ENCODE data around the gene SLC6A16. TPM values are rescaled to one million over a fixed set of nuclear protein-coding genes. Genes with fewer than 3 reads are reported as not detected.

SLC6A16 gene
- total RNA-seq, 1 experiment from 2014 or later = 3.2 TPM

GRCh38 chr19:49347835-49348234, 22.8 kb upstream of the SLC6A16 start:
- H3K4me1 ChIP-seq (ENCODE audit: insufficient read depth, low read length) = no peaks in the 10 kb centered on the region
- H3K79me1 ChIP-seq (ENCODE audit: insufficient read depth, low read depth, low read length, poor library complexity, severe bottlenecking) = no peaks in the 10 kb centered on the region
- no peak overlapping the region for H3K23ac ChIP-seq (ENCODE audit: insufficient read length, low read depth, low read length)
- no peak overlapping the region for H3T11ph ChIP-seq (ENCODE audit: low read length)
- no peak overlapping the region for H3K56ac ChIP-seq (ENCODE audit: insufficient read length, low read depth, low read length)
- no peak overlapping the region for H2BK20ac ChIP-seq (ENCODE audit: low read depth, low read length, poor library complexity, severe bottlenecking)
- no peaks in the 10 kb centered on the region for H4K20me1 ChIP-seq (ENCODE audit: control insufficient read depth, insufficient read depth, insufficient read length)
- peak; percentile 76 for DNase-seq
- H3K27ac Mint-ChIP-seq = peak overlapping the region; percentile 84 to 94 (median 86); a peak in 6 of 7 replicates
- no peak overlapping the region for H3K4ac ChIP-seq (ENCODE audit: low read depth, low read length)
- no peaks in the 10 kb centered on the region for H3K23me2 ChIP-seq (ENCODE audit: insufficient read length, low read depth, low read length, poor library complexity, severe bottlenecking)
- H3K4me2 ChIP-seq (ENCODE audit: insufficient read depth, insufficient read length, low read length) = no peak overlapping the region
- TF ChIP-seq CTCF (conservative IDR thresholded peaks at IDR 0.05) = peak; percentile 50; the same call in 2 of the 3 replicates
- H3K36me3 Mint-ChIP-seq (ENCODE audit: insufficient read depth in 1 of 3, low read depth in 3 of 3) = peaks cover 80 to 98% (median 94%) of the 10 kb centered on the region in 3 experiments
- no peak overlapping the region for H2BK12ac ChIP-seq (ENCODE audit: insufficient read length, low read depth, low read length)
- H3K27me3 Mint-ChIP-seq (ENCODE audit: low read depth) = no peaks in the 10 kb centered on the region
- no peak overlapping the region for H2AFZ ChIP-seq (ENCODE audit: low read length)
- H4K5ac ChIP-seq (ENCODE audit: insufficient read length, low read depth, low read length) = no peak overlapping the region
- no peak overlapping the region for H4K8ac ChIP-seq (replicated peaks; ENCODE audit: insufficient read length, low read depth, low read length)
- H3K9ac ChIP-seq (ENCODE audit: extremely low read depth, insufficient read length, low read length) = no peak overlapping the region
- H3K4me3 Mint-ChIP-seq = 0 out of 5 replicates have a peak overlapping the region, but pooled peaks of 1 of the 2 experiments have one; percentile 10
- H3K79me2 ChIP-seq (ENCODE audit: insufficient read depth, low read length) = no peaks in the 10 kb centered on the region
- H3K14ac ChIP-seq (ENCODE audit: insufficient read depth, low read length) = no peak overlapping the region
- H3K4me1 Mint-ChIP-seq = peaks cover 3 to 4% of the 10 kb centered on the region in 2 experiments; a peak in 2 of 4 replicates
- WGBS (ENCODE audit: extremely low coverage, insufficient read length, low lambda C conversion rate) = no CpG with 5 or more reads among the region's 3 CpGs
- no peak overlapping the region for H2BK120ac ChIP-seq (ENCODE audit: low read depth, low read length, poor library complexity, severe bottlenecking)
- no peak overlapping the region for H2AK5ac ChIP-seq (ENCODE audit: insufficient read length, low read length)
- H2BK15ac ChIP-seq (ENCODE audit: low read depth, low read length) = no peak overlapping the region
- H3K27me3 ChIP-seq (ENCODE audit: insufficient read depth, low read length) = no peaks in the 10 kb centered on the region
- no peak overlapping the region for H3K18ac ChIP-seq (ENCODE audit: insufficient read length, low read depth, low read length)
- H3K27ac ChIP-seq (ENCODE audit: insufficient read length, low read depth, low read length) = no peak overlapping the region
- no peak overlapping the region for H4K91ac ChIP-seq (ENCODE audit: insufficient read length, low read depth, low read length)
- no peak overlapping the region for H2BK5ac ChIP-seq (ENCODE audit: insufficient read length, low read length)
- H3K9me3 ChIP-seq (ENCODE audit: control insufficient read depth, low read depth, low read length) = no peaks in the 10 kb centered on the region
- H3K9me3 Mint-ChIP-seq = no peaks in the 10 kb centered on the region
